ENCODE results near the gene VWA5B2. TPM values are rescaled to one million over a fixed set of nuclear protein-coding genes. Genes with fewer than 3 reads are reported as not detected.

The VWA5B2 gene
- total and polyA plus RNA-seq, 9 of the 15 experiments (the other 6 are each of a cell fraction or from before 2014, with no cell fraction given): 0.04 TPM; not detected in 8

- TF ChIP-seq, protein P1, sequence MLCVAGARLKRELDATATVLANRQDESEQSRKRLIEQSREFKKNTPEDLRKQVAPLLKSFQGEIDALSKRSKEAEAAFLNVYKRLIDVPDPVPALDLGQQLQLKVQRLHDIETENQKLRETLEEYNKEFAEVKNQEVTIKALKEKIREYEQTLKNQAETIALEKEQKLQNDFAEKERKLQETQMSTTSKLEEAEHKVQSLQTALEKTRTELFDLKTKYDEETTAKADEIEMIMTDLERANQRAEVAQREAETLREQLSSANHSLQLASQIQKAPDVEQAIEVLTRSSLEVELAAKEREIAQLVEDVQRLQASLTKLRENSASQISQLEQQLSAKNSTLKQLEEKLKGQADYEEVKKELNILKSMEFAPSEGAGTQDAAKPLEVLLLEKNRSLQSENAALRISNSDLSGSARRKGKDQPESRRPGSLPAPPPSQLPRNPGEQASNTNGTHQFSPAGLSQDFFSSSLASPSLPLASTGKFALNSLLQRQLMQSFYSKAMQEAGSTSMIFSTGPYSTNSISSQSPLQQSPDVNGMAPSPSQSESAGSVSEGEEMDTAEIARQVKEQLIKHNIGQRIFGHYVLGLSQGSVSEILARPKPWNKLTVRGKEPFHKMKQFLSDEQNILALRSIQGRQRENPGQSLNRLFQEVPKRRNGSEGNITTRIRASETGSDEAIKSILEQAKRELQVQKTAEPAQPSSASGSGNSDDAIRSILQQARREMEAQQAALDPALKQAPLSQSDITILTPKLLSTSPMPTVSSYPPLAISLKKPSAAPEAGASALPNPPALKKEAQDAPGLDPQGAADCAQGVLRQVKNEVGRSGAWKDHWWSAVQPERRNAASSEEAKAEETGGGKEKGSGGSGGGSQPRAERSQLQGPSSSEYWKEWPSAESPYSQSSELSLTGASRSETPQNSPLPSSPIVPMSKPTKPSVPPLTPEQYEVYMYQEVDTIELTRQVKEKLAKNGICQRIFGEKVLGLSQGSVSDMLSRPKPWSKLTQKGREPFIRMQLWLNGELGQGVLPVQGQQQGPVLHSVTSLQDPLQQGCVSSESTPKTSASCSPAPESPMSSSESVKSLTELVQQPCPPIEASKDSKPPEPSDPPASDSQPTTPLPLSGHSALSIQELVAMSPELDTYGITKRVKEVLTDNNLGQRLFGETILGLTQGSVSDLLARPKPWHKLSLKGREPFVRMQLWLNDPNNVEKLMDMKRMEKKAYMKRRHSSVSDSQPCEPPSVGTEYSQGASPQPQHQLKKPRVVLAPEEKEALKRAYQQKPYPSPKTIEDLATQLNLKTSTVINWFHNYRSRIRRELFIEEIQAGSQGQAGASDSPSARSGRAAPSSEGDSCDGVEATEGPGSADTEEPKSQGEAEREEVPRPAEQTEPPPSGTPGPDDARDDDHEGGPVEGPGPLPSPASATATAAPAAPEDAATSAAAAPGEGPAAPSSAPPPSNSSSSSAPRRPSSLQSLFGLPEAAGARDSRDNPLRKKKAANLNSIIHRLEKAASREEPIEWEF (CRISPR knock-in tag; IDR thresholded peaks at IDR 0.05): no peak
- TF ChIP-seq, protein P2, sequence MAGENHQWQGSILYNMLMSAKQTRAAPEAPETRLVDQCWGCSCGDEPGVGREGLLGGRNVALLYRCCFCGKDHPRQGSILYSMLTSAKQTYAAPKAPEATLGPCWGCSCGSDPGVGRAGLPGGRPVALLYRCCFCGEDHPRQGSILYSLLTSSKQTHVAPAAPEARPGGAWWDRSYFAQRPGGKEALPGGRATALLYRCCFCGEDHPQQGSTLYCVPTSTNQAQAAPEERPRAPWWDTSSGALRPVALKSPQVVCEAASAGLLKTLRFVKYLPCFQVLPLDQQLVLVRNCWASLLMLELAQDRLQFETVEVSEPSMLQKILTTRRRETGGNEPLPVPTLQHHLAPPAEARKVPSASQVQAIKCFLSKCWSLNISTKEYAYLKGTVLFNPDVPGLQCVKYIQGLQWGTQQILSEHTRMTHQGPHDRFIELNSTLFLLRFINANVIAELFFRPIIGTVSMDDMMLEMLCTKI (IDR thresholded peaks at IDR 0.05; ENCODE audit: partially characterized antibody): no peak
- TF ChIP-seq DMBX1 (CRISPR knock-in tag; IDR thresholded peaks at IDR 0.05; ENCODE audit: borderline replicate concordance) (no peak), POLR2AphosphoS5 (IDR thresholded peaks at IDR 0.05; ENCODE audit: control insufficient read depth, insufficient read depth, low read depth, low read length) (no peak; the same call in 1 of the 2 replicates), FOXM1 (IDR thresholded peaks at IDR 0.05; ENCODE audit: low read depth) (no peak), FOXM1 (CRISPR knock-in tag; IDR thresholded peaks at IDR 0.05; ENCODE audit: low read depth) (0 out of 2 replicates have a peak, but pooled peaks have one; percentile 6), HDAC2 (IDR thresholded peaks at IDR 0.05) (peak; percentile 37; the same call in 1 of the 2 replicates), TAF9B (IDR thresholded peaks at IDR 0.05; ENCODE audit: partially characterized antibody) (no peak), JUN (IDR thresholded peaks at IDR 0.05; ENCODE audit: borderline replicate concordance, low read depth, low read length) (peak; percentile 37; the same call in 1 of the 2 replicates), JUN (CRISPR knock-in tag; IDR thresholded peaks at IDR 0.05; ENCODE audit: borderline replicate concordance) (no peak), ZNF143 (CRISPR knock-in tag; IDR thresholded peaks at IDR 0.05) (no peak), BRD9 (IDR thresholded peaks at IDR 0.05; ENCODE audit: low read depth, partially characterized antibody) (no peak), ERF (CRISPR knock-in tag; IDR thresholded peaks at IDR 0.05) (no peak), HBP1 (CRISPR knock-in tag; IDR thresholded peaks at IDR 0.05) (no peak), ZNF830 (CRISPR knock-in tag; IDR thresholded peaks at IDR 0.05) (no peak), POLR2A (conservative IDR thresholded peaks at IDR 0.05) (peak; percentile 80), GABPB1 (CRISPR knock-in tag; IDR thresholded peaks at IDR 0.05) (peak; percentile 70; the same call in 1 of the 2 replicates), FOXP1 (CRISPR knock-in tag; IDR thresholded peaks at IDR 0.05) (no peak), DNMT1 (IDR thresholded peaks at IDR 0.05) (no peak), SMARCA4 (IDR thresholded peaks at IDR 0.05) (no peak), CBX8 (IDR thresholded peaks at IDR 0.05; ENCODE audit: borderline replicate concordance, extremely low read depth, low read depth, low read length, poor library complexity, severe bottlenecking) (no peak)
Measured at GRCh38 chr3:184249412-184250166, 20.2 kb downstream of the VWA5B2 start, which contains the start of gene EEF1AKMT4 (continued).

Measured in K562 (cell line).